Nephron progenitor cell (in vitro differentiated cells): ENCODE measurements around the gene PTGDR.

Experiments used
- DNase-seq: peaks from one replicate; pipeline ENCODE4 v3.0.0; 2021
- H3K27ac Mint-ChIP-seq: 2 replicates; pipeline ENCODE4 v1.8.0; 2021; ENCODE audit warnings: mild to moderate bottlenecking, moderate library complexity, mixed read lengths
- H3K27me3 Mint-ChIP-seq: 2 replicates; pipeline ENCODE4 v1.8.0; 2021; ENCODE audit warnings: mild to moderate bottlenecking, low read depth, mixed read lengths; ENCODE audit not compliant: poor library complexity
- H3K36me3 Mint-ChIP-seq: 2 replicates; pipeline ENCODE4 v1.8.0; 2021; ENCODE audit warnings: low read depth, mixed read lengths
- H3K4me1 Mint-ChIP-seq: 2 replicates; pipeline ENCODE4 v1.8.0; 2021; ENCODE audit warnings: mixed read lengths
- H3K4me3 Mint-ChIP-seq: 2 replicates; pipeline ENCODE4 v1.8.0; 2021; ENCODE audit warnings: mild to moderate bottlenecking, moderate library complexity, mixed read lengths
- H3K9me3 Mint-ChIP-seq: 2 replicates; pipeline ENCODE4 v1.8.0; 2021; ENCODE audit warnings: mild to moderate bottlenecking, moderate library complexity, mixed read lengths
- TF ChIP-seq, protein P1 (sequence below): fragments of 200-600 bp; sonication (generic); IDR thresholded peaks from 2 replicates; pipeline ENCODE4 v1.5.0; 2021; ENCODE audit warnings: antibody characterized with exemption

The PTGDR gene

DNA sequence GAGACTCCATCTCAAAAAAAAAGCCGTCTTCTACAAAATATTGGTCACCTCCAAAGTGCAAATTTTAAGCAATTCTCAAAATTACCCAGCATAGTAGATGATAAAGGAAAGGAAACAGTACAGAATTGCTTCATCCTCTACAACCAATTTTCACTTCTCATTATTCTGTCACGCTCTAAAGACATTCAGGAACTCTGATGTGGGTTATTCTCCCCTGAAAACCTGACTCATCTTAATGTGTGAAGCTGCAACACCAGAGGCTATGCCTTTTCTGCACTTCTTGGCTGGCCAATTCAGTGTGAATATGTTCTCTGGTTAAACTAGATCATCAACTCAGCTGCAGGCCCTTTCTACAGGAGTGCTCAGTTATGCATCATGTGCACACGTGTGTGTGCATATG is 57.6 kb downstream of the PTGDR start:
- Mint-ChIP-seq H3K27ac (no peak overlapping the region), H3K4me3 (no peak overlapping the region), H3K4me1 (peaks cover 13% of the 10 kb centered on the region), H3K9me3 (peaks cover 47% of the 10 kb centered on the region), H3K36me3 (peaks cover 41% of the 10 kb centered on the region), H3K27me3 (no peaks in the 10 kb centered on the region)
- no peak for DNase-seq
- TF ChIP-seq, protein P1, sequence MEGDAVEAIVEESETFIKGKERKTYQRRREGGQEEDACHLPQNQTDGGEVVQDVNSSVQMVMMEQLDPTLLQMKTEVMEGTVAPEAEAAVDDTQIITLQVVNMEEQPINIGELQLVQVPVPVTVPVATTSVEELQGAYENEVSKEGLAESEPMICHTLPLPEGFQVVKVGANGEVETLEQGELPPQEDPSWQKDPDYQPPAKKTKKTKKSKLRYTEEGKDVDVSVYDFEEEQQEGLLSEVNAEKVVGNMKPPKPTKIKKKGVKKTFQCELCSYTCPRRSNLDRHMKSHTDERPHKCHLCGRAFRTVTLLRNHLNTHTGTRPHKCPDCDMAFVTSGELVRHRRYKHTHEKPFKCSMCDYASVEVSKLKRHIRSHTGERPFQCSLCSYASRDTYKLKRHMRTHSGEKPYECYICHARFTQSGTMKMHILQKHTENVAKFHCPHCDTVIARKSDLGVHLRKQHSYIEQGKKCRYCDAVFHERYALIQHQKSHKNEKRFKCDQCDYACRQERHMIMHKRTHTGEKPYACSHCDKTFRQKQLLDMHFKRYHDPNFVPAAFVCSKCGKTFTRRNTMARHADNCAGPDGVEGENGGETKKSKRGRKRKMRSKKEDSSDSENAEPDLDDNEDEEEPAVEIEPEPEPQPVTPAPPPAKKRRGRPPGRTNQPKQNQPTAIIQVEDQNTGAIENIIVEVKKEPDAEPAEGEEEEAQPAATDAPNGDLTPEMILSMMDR, result no peak

DNA sequence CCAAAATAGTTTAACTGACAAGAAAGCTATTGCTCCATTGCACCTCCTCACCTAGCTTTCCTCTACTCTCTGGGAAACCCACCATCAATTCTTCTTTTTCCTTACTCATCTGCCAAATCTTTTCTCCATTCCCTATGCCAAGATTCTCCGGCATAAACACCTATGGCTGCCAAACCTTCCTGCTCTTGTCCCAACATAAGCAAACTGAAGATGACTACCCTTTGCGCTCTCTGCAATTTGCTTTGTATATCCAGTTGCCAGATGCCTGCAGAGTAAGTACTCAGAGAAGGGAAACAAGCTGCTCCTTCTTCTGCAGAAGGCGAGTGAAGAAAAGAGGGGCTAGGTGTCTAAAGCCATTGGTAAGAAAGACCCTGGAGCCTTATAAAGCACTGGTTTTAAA is 58.1 kb downstream of the PTGDR start:
- peaks cover 43% of the 10 kb centered on the region for H3K9me3 Mint-ChIP-seq
- no peak for DNase-seq
- H3K36me3 Mint-ChIP-seq, result peaks cover 36% of the 10 kb centered on the region
- no peak overlapping the region for H3K27ac Mint-ChIP-seq
- H3K4me1 Mint-ChIP-seq, result peaks cover 13% of the 10 kb centered on the region
- no peak overlapping the region for H3K4me3 Mint-ChIP-seq
- H3K27me3 Mint-ChIP-seq, result no peaks in the 10 kb centered on the region
- TF ChIP-seq, protein P1, result no peak
